GM19452 (cell line): Measurements from ENCODE around the gene OR1N1.
"Not testable (repeated sequence)": the region's sequence is repeated elsewhere in the genome, so short reads cannot be mapped to it uniquely, and the experiment has no call there.

Source experiments
- ATAC-seq: cut with Tn5 transposase; IDR thresholded peaks from one replicate; pipeline ENCODE4 v1.9.1; 2021; ENCODE audit not compliant: unreplicated experiment

Gene OR1N1

GRCh38 chr9:122527193-122527592, at the start of gene OR1N1:
Gene OR1N1, minus strand, starts transcription at chr9:122527293. Its CDS starts 0 bp downstream, at chr9:122527293.
- ATAC-seq = no peak

GRCh38 chr9:122572456-122572855, 45.4 kb upstream of the OR1N1 start:
- ATAC-seq = no peak

GRCh38 chr9:122567901-122568300, 40.8 kb upstream of the OR1N1 start:
- ATAC-seq = no peak

GRCh38 chr9:122562134-122562760, 35.2 kb upstream of the OR1N1 start:
- ATAC-seq = no peak

GRCh38 chr9:122561446-122561845, 34.4 kb upstream of the OR1N1 start:
- ATAC-seq = no peak

- ATAC-seq = no peak
Measured at GRCh38 chr9:122552812-122553211, 25.7 kb upstream of the OR1N1 start, which contains the start of gene OR1N2. Gene OR1N2, plus strand, starts transcription at chr9:122553112. Its CDS starts 100 bp downstream, at chr9:122553212.

- ATAC-seq = no peak
Measured at GRCh38 chr9:122551371-122551770, 24.3 kb upstream of the OR1N1 start.

- no peak for ATAC-seq
Measured at GRCh38 chr9:122546196-122546595, 19.1 kb upstream of the OR1N1 start.

GRCh38 chr9:122538757-122539156, 11.7 kb upstream of the OR1N1 start:
- no peak for ATAC-seq

GRCh38 chr9:122537066-122537465, 10.0 kb upstream of the OR1N1 start:
- not testable (repeated sequence) for ATAC-seq

GRCh38 chr9:122536134-122536533, 9.0 kb upstream of the OR1N1 start:
- ATAC-seq = no peak

- ATAC-seq = not testable (repeated sequence)
Measured at GRCh38 chr9:122531157-122531556, 4.1 kb upstream of the OR1N1 start.

- no peak for ATAC-seq
Measured at GRCh38 chr9:122526602-122527001, 491 bp downstream of the OR1N1 start.

GRCh38 chr9:122519376-122519775, 7.7 kb downstream of the OR1N1 start:
- ATAC-seq = no peak

GRCh38 chr9:122518841-122519240, 8.3 kb downstream of the OR1N1 start, which contains the start of gene OR1J4:
Gene OR1J4, plus strand, starts transcription at chr9:122519141. Its CDS starts 0 bp downstream, at chr9:122519141.
- no peak for ATAC-seq

GRCh38 chr9:122518226-122518625, 8.9 kb downstream of the OR1N1 start:
- no peak for ATAC-seq

- ATAC-seq = no peak
Measured at GRCh38 chr9:122510502-122510901, 16.6 kb downstream of the OR1N1 start, which contains the start of gene OR1J2. Gene OR1J2, plus strand, starts transcription at chr9:122510802. Its CDS starts 0 bp downstream, at chr9:122510802.

- ATAC-seq = no peak
Measured at GRCh38 chr9:122506964-122507363, 20.1 kb downstream of the OR1N1 start.

- no peak for ATAC-seq
Measured at GRCh38 chr9:122498883-122499288, 28.2 kb downstream of the OR1N1 start.

- no peak for ATAC-seq
Measured at GRCh38 chr9:122479062-122479461, 48.0 kb downstream of the OR1N1 start.

GRCh38 chr9:122477826-122478225, 49.3 kb downstream of the OR1N1 start, which contains the start of gene OR1J1:
Gene OR1J1, minus strand, starts transcription at chr9:122477926. Its CDS starts 0 bp downstream, at chr9:122477926.
- no peak for ATAC-seq

GRCh38 chr9:122477346-122477745, 49.7 kb downstream of the OR1N1 start:
- no peak for ATAC-seq
